WI38 (cell line): ENCODE measurements around the gene WWC2.
"Not testable (repeated sequence)": the region's sequence is repeated elsewhere in the genome, so short reads cannot be mapped to it uniquely, and the experiment has no call there.

Experiments
- H3K4me3 ChIP-seq: 2 replicates; pipeline ENCODE4 v1.5.1; 2011; ENCODE audit warnings: low read depth, mild to moderate bottlenecking, control low read depth, low read length
- TF ChIP-seq, protein P1 (sequence below): IDR thresholded peaks from 2 replicates; pipeline ENCODE4 v1.5.1; 2012; ENCODE audit warnings: low read depth, mild to moderate bottlenecking, control low read depth, low read length

Gene WWC2

DNA sequence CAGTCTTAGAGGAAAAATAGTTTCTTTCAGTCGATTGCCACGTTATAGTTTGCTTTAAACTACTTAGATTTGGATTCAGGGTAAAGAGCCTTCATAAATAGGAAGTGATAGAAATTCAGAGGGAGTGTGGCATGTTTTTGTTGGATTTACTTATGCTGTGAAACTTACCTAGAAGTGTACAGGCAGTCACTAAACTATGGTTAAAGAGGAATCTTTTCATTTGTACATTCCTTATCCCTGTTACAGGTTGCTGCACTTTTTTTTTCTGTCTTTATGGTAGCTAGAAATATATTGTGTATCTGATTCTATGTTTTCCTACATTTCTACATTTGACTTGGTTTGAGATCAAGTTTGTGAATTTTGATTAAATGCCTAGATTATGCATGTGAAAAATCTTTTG, 19.1 kb downstream of the WWC2 start:
- H3K4me3 ChIP-seq: no peak overlapping the region
- TF ChIP-seq, protein P1, sequence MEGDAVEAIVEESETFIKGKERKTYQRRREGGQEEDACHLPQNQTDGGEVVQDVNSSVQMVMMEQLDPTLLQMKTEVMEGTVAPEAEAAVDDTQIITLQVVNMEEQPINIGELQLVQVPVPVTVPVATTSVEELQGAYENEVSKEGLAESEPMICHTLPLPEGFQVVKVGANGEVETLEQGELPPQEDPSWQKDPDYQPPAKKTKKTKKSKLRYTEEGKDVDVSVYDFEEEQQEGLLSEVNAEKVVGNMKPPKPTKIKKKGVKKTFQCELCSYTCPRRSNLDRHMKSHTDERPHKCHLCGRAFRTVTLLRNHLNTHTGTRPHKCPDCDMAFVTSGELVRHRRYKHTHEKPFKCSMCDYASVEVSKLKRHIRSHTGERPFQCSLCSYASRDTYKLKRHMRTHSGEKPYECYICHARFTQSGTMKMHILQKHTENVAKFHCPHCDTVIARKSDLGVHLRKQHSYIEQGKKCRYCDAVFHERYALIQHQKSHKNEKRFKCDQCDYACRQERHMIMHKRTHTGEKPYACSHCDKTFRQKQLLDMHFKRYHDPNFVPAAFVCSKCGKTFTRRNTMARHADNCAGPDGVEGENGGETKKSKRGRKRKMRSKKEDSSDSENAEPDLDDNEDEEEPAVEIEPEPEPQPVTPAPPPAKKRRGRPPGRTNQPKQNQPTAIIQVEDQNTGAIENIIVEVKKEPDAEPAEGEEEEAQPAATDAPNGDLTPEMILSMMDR: no peak

DNA sequence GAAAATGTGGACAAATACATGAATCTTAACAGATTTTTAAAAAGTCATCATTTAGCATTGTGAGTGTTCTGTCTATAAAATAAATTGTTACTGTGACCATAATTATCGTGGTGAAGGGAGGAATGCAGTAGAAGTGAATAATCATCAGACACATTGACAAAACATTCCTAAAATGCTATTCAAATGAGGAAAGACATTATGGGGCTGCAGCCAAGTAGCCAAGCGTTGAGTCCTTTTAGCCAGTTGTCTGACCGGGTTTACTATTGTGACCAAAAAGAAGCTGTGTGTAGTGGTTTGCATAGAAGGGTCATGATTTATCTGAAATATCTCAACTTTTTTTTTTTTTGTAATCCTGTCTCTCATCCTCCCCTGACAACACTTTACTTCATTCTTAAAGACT, 19.5 kb downstream of the WWC2 start:
- TF ChIP-seq, protein P1: no peak

DNA sequence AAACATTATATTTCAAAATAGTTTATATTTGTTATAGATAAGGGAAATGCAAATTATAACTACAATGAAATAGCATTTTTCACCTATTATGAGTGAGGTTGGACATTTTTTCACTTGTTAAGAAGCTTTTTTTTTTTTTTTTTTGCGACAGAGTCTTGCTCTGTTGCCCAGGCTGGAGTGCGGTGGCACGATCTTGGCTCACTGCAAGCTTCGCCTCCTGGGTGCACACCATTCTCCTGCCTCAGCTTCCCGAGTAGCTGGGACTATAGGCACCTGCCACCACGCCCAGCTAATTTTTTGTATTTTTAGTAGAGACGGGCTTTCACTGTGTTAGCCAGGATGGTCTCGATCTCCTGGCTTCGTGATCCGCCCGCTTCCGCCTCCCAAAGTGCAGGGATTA, 22.6 kb downstream of the WWC2 start:
- H3K4me3 ChIP-seq: not testable (repeated sequence)

More for the DNA sequence above, 19.5 kb downstream of the WWC2 start:
- no peak overlapping the region for H3K4me3 ChIP-seq

DNA sequence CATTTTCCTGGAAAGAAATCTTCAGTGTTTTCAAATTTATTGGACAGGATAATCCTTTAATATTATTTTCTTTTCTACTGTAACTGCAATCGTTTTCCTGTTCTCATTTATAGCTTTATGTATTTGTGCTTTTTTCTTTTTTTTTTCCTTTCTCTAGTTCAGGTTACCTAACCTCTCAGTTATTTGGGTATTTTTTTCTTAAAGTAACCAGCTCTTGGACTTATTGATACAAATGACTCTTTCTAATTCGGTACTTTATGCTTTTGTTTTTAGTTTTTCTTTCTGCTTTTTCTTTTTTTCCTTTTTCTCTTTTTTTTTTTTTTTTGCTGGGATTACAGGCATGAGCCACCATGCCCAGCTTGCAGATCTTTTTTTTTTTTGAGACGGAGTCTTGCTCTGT, 25.2 kb downstream of the WWC2 start:
- TF ChIP-seq, protein P1: no peak
- no peak overlapping the region for H3K4me3 ChIP-seq

DNA sequence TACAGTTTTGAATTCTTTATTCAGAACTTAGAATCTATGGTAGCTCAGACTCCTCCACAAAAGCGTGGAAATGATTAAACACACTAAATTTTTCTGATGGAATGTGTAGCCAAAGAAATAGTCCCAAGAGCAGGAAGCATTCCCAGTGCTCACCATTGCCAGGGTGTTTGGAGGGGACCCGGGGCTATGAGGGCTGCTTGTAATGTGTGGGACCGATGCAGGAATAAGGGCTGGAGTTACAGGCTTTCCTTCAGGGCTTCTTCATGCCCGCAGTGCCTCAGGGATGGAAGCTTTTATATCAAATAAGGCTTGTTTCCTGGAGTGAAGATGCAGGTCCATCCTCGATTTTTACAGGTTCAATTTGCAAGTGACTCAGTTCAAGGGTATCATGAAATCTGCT, 25.8 kb downstream of the WWC2 start:
- TF ChIP-seq, protein P1: no peak
- no peak overlapping the region for H3K4me3 ChIP-seq

DNA sequence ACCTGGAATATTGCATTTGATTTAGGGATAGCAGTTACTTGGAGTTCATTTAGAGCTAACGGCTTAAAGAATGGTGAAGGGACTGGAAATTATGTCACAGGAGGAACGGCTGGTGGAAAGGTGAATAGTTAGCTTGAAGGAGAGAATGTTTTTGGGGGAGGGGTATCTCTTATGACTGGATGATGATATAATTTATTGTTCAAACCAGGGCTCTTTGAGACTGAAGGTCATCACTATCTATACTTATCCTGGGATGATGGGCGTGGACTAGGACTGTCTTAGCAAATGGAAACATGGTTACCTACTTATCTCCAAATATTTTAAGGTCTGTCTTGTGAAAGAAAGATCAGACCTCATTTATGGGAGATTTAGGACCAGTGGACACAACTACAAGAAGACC, 30.1 kb downstream of the WWC2 start:
- no peak overlapping the region for H3K4me3 ChIP-seq

DNA sequence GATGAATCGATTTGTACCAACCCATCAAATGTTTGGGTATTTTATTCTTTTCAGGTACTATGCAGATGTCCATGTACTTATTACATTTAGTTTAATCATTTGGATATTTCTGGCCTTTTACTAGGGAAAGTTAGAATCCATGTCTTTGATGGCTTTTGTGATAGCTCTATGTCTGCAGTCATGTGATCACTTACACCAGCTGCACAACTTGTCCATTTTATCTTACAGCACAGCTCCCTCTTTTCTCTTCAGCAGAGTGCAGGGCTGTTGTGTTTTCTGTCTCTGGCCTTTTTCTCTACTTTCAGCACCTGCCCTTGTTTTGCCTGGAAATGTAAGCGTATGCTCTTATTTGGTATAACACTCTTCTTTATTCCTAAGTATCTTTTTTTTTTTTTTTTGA, 30.6 kb downstream of the WWC2 start:
- H3K4me3 ChIP-seq: no peak overlapping the region
- TF ChIP-seq, protein P1: no peak

More for the DNA sequence above, 30.1 kb downstream of the WWC2 start:
- TF ChIP-seq, protein P1: no peak

DNA sequence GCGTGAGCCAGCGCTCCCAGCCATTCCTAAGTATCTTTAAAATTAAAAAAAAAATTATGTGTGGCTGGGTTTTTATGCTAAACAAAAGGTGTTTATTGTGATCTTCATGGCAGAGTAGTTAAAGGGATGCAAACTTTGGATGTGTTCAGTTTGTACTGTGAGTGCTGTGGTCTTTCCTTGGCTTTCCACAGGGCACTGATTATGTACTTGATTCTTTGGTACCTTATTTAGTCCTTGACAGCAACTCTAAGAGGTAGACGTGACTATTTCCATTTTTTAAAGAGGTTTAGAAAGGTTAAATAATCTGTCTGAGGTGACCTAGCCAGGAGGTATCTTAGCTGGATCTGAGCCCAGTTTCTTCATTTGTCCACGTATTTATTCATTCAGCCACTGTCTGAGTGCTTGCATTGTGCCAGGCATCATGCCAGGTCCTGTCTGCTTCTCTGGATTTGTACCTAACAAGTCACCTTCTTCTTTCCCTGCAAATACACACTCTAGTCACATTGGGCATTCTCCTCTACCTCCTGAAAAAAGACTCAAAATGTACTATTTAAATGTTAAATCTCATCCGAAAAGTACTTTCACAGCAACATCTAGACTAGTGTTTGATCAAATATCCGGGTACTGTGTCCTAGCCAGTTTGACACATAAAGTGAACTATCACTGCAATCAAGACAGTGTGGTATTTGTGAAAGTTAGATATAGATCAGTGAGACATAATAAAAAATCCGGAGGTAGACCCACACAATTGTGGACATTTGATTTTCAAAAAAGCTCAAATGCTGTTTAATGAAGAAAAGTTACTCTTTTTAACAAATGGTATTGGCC, 31.5 kb downstream of the WWC2 start:
- no peak overlapping the region for H3K4me3 ChIP-seq
- TF ChIP-seq, protein P1: no peak
